Heart left ventricle (tissue), 13 donors: Measurements from ENCODE around the gene MMAB.

Experiments used
- POLR2A ChIP-seq, 2 donors: fragments of 450-650 bp; IDR thresholded peaks; one replicate each; pipeline ENCODE4 v1.6.1; 2017; ENCODE audit warnings: antibody characterized with exemption in 2 of 2, mild to moderate bottlenecking in 2 of 2, moderate library complexity in 2 of 2
- TF ChIP-seq, protein P1 (sequence below), 12 donors: fragments of 200-600 bp; sonication (generic) in 4 of 12; IDR thresholded peaks; one replicate each; pipeline versions ENCODE4 v1.5.0 to v1.8.0; 2018 to 2022; ENCODE audit warnings: antibody characterized with exemption in 12 of 12, mild to moderate bottlenecking in 5 of 12
- donor health status: ischemic (EF 13 %, LVEDD 7.1; RV severe dilation, severe dysfunction).
- donor health status: DM: no; HTN: yes; CAD: no.
- donor health status: DM: no; HTN: no; CAD: no.
- donor health status: ischemic (EF 25% LVEDD 6.9; RV normal size, moderate dysfunction).
- donor health status: ischemic (EF 25% LVEDD 5.7; RV mildly dilated, moderate dysfunction).
- donor health status: ischemic (EF 35%, LVEDD 5.7; RV mildly dilated, moderate dysfunction).
- donor health status: nonischemic (EF 11% LVEDD 7.7; RV severe dilation, severe dysfunction).
- donor health status: DM: yes; HTN: yes; CAD: no.
- donor health status: PGD.
- donor health status: ischemic (EF 29% LVEDD 5.4; RV normal size, mild dysfunction).
- donor health status: nonischemic (EF 23%, LVEDD 6.1; RV moderate dilation, normal function).

DNA sequence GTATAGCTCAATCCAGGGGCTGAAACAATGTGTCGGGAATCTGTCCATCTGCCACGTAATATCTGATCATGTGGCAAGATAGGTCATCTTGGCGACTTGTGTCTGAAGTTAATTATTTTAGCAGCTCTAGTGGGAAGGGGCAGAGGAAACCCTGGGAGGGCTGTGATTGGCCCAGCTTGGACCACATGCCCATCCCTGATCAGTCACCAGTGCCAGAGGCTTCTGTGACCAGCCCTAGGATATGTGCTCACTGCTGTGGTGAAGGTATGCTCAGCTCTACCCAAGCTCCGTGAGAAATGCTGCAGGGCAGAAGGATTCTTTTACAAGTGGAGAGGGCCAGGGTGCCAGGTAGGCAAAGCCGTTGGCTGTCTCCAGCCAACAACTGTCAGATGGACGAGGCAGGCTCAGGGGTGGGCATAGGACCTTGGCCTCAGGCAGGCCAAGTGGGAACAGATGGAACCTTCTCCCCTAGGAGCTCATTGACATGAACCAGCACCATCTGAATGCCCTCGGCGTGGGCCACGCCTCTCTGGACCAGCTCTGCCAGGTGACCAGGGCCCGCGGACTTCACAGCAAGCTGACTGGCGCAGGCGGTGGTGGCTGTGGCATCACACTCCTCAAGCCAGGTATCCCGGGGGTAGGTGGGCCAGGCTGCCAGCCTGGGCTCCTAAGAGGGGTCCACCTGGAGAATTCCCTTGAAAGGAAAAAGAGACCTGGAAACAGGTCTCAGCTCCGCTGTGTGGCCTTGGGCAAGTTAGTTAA, 21.4 kb upstream of the MMAB start:
- TF ChIP-seq, protein P1, sequence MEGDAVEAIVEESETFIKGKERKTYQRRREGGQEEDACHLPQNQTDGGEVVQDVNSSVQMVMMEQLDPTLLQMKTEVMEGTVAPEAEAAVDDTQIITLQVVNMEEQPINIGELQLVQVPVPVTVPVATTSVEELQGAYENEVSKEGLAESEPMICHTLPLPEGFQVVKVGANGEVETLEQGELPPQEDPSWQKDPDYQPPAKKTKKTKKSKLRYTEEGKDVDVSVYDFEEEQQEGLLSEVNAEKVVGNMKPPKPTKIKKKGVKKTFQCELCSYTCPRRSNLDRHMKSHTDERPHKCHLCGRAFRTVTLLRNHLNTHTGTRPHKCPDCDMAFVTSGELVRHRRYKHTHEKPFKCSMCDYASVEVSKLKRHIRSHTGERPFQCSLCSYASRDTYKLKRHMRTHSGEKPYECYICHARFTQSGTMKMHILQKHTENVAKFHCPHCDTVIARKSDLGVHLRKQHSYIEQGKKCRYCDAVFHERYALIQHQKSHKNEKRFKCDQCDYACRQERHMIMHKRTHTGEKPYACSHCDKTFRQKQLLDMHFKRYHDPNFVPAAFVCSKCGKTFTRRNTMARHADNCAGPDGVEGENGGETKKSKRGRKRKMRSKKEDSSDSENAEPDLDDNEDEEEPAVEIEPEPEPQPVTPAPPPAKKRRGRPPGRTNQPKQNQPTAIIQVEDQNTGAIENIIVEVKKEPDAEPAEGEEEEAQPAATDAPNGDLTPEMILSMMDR (IDR thresholded peaks at IDR 0.05): no peak
- no peak for TF ChIP-seq POLR2A (IDR thresholded peaks at IDR 0.05)
